Measurements from ENCODE around the gene DAP. TPM values are rescaled to one million over a fixed set of nuclear protein-coding genes. Genes with fewer than 3 reads are reported as not detected.
"Not testable (repeated sequence)": the region's sequence is repeated elsewhere in the genome, so short reads cannot be mapped to it uniquely, and the experiment has no call there.

The DAP gene
- total RNA-seq, 1 donor from 2014 or later = 178 TPM

GRCh38 chr5:10654566-10654965 lies 106.5 kb downstream of the DAP start:
- DNase-seq (ENCODE audit: low spot score) = no peak

DNA sequence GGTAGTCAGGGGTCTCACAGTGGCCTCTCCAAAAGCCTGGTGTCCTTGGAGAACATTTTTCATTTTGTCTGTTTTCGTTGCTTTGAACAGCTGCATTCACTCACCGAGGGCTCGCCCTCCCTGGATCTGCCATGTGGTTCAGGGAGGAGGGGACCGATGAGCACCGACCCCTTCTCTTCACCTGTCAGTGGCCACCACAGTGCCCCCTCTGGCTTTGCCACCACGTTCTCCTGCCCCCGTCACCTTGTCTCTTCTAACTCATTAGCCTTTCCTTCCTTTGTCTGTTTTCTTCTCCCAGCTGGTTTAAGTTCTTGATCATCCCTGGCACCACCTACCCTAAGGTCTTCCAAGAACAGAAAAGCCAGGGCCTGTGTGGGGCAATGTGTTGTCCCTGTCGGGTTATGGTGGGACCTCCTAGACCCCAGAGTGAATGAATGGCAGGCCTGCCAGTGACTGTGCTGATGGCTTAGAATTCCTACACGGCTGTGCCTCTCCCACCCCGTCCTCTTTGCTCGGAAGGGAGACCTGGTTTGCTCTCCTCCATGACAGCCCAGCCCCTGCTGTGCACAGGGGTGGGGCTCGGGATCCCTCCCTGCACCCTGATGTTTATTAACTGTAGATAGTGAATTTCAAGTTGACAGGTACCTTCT lies 107.2 kb downstream of the DAP start:
- DNase-seq (ENCODE audit: low spot score) = no peak

GRCh38 chr5:10653043-10653442 lies 108.0 kb downstream of the DAP start:
- DNase-seq (ENCODE audit: low spot score) = peak; percentile 41

DNA sequence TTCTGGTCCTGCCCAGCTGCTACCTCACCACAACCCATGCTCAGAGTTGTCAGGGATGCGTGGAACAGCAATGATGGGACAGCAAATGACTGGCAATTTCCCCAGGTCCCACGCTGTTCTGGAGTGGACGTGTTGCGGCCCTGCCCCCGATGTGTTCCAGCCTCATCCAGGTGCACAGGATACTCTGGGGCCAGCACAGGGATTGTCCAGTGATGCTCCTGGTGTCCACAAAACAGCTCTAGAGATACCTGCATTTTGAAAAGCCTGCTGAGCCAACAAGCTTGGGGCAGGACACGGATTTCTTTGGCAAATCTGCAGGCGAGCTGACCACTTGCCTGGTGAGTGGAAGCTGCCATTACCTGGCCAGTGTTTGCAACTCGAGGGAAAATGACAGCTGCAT lies 108.4 kb downstream of the DAP start:
- DNase-seq (ENCODE audit: low spot score) = no peak

GRCh38 chr5:10652151-10652550 lies 108.9 kb downstream of the DAP start:
- no peak for DNase-seq (ENCODE audit: low spot score)

DNA sequence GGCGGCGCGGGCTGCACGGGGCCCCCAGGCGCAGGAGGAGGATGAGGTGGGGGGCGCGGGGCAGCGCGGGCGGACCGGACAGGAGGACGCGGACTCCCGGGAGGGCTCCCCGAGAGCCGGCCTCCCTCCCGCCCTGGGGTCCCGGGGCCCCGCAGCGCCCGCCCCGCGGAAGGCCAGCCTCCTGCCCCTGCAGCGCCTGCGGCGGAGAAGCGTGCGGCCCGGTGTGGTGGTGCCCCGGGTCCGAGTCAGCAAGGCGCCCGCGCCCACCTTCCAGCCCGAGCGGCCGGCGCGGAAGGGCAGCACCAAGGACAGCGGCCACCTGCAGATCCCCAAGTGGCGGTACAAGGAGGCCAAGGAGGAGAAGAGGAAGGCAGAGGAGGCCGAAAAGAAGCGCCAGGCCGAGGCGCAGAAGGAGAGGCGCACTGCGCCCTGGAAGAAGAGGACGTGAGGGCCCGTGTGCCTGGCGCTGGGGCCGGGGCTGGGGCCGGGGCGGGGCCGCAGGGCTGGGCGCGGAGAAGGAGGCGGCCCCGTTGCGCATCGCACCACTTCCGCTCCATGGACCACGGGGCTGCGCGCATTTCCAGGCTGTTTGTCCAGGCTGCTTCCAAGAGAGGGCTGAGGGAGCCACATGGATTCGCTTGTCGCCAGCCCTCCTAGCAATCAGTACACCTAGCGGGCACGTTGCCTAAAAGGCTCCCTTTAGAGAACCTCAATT lies 111.2 kb downstream of the DAP start:
- DNase-seq (ENCODE audit: low spot score) = no peak

DNA sequence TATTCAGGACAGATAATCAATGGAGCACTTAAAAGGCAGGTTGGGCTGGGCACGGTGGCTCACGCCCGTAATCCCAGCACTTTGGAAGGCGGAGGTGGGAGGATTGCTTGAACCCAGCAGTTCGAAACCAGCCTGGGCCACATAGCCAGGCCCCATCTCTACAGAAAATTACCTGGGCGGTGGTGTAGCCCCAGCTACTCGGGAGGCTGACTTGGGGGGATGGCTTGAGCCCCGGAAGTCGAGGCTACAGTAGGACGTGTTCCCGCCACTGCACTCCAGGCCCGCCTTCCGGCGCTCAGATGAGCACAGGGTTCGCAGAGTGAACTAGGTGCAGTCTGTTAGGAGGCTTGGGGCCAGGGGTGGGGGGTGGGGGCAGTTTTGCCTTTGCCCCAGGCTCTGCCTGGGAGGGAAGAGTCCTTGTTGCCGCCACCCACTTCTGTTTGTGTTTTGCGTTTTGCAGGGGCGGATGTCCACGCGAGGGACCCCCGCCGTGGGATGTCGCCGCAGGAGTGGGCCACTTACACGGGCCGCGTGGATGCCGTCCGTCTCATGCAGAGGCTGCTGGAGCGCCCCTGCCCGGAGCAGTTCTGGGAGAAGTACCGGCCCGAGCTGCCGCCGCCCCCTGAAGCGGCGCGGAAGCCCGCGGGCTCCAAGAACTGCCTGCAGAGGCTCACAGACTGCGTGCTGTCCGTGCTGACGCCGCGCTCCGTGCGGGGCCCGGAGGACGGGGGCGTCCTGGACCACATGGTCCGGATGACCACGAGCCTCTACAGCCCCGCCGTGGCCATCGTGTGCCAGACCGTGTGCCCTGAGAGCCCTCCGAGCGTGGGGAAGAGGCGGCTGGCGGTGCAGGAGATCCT lies 112.0 kb downstream of the DAP start:
- no peak for DNase-seq (ENCODE audit: low spot score)

DNA sequence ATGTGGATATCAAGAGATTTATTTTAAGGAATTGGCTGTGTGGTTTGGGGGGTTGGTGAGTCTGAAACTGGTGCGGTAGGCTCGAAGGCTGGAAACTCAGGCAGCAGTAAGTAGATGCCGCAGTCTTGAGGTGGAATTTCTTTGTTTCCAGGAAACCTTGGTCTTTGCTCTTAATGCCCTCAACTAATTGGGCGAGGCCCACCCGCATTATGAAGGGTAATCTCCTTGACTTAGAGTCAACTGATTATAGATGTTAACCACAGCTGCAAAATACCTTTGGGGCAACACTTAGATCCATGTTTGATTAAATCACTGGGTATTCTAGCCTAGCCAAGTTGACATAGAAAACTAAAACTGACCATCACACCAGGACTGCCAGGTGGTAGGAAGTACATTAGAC lies 113.4 kb downstream of the DAP start:
- no peak for DNase-seq (ENCODE audit: low spot score)

DNA sequence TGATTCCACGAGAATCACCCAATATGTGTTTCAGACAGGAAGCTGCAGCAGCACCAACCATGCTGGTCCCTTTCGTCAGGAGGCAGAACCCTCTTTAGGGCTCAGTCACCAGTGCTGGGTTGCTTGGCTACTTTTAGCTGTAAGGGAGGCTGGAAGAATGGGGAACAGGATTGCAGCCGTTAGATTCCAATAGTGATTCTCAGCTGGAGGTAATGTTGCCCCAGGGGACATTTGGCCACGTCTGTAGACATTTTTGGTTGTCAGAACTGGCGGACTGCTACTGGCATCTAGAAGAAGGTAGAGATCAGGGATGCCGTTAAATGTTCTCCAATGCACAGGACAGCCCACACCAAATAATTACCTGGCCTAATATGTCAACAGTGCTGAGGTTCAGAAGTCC lies 115.4 kb downstream of the DAP start:
- DNase-seq (ENCODE audit: low spot score) = no peak

DNA sequence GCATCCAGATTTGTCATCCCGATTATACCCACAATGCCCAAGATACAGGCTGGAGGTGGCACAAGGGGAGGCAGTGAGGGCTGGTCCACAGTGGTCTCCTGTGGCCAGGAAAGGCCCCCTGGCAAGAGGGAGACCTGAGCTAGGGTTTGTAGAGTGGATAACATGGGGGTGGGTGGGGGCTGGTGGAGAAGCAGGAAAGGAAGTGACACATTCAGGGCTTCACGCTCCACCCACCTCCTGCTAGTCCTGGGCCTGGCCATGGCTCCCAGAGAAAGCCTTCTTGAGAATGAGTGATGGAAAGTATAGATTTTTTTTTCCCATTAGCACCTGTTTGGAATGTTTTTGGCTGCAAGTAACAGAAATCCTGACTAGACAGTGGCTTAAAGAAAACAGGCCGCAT lies 115.9 kb downstream of the DAP start:
- DNase-seq (ENCODE audit: low spot score) = no peak

- no peak for DNase-seq (ENCODE audit: low spot score)
Measured at GRCh38 chr5:10644192-10644591, 116.8 kb downstream of the DAP start.

DNA sequence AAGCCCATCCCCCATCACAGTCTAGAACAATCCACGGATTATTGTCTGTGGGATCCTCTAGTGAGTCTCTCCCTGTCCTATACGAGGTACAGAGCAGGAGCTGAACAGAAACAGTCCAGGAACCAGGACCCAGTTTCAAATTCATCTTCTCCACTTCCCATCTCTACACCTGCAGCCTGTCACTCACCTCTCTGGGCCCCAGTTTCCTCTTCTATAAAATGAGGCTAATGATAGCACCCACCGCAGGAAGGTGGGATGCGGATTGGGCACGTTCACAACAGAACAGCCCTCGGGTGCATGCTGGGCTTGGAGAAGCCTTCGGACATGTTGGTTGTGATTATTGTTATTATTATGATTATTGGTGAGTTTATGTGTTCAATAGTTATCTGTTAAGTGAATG lies 118.7 kb downstream of the DAP start:
- DNase-seq (ENCODE audit: low spot score) = no peak

DNA sequence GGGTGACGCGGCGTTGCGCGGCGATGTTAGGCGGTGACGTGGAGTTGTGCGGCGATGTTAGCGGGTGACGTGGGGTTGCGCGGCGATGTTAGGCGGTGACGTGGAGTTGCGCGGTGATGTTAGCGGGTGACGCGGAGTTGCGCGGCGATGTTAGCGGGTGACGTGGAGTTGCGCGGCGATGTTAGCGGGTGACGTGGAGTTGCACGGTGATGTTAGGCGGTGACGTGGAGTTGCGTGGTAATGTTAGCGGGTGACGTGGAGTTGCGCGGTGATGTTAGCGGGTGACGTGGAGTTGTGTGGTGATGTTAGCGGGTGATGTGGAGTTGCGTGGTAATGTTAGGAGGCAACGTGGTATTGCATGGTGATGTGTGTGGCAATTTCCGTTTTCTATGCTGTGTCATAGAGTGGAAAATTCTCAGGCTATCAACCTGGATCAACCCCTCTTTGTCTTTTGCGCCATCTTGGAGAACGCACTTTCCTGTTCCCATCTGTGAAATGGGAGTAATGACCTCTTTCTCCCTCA lies 121.1 kb downstream of the DAP start:
- no peak for DNase-seq (ENCODE audit: low spot score)

- DNase-seq (ENCODE audit: low spot score) = not testable (repeated sequence)
Measured at GRCh38 chr5:10638723-10639122, 122.3 kb downstream of the DAP start.

- DNase-seq (ENCODE audit: low spot score) = no peak
Measured at GRCh38 chr5:10637944-10638343, 123.1 kb downstream of the DAP start.

DNA sequence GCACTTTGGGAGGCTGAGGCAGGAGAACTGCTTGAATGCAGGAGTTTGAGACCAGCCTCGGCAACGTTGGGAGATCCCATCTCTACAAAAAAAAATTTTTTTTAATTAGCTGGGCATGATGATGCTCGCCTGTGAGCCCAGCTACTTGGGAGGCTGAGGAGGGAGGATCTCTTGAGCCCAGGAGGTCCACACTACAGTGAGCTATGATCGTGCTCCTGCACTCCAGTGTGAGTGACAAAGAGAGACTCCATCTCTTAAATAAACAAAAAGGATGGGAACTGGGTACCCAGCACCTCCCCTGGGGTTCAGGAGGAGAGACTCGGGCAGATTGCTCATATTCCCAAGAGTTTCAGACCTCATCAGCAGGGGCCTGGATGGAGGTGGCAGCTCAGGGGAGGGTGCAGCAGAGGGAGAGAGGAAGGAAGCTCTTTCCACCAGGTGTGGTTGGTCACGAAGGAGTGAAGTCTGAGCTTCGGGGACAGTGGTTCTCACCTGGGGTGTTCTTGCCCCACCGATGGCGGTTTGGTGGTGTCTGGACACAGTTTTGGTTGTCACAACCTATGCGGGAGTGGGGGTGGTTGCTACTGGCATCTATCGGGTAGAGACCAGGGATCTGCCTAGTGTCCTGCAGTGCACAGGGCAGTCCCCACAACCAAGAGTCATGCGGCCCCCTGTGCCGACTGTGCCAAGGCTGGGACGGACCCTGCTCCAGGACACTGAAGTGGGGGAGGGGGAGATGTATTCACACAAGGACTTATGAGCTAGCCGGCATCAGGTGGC lies 124.5 kb downstream of the DAP start:
- no peak for DNase-seq (ENCODE audit: low spot score)

GRCh38 chr5:10635867-10636350 lies 125.1 kb downstream of the DAP start:
- DNase-seq (ENCODE audit: low spot score) = no peak

DNA sequence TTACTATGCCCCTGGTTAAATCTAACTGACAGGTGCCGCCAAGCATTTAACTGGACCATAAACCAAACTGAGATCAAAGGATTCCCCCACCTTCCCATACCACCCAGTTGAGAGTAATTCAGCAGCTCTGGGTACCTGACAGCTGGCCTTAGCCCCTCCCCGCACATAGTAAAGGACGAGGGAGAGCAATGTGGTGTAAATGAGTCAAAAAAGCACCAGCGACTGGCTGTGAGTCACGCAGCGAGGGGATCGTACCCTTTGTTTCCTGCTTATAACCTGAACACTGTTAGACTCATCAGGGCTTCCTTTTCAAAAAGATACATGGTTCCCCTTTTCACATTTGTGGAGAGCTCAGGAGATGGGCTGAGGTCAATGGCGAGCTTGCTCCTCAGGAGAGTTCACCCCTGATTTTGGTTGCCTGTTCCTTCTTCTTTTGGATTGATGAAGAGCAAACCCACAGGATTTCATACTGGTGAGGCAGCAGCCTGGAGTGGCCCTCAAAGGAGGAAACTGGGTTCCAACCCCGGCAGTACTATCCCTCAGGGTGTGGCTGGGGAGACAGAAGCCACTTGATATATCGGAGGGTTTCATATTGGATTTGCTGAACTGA lies 125.7 kb downstream of the DAP start:
- no peak for DNase-seq (ENCODE audit: low spot score)

GRCh38 chr5:10634562-10634961 lies 126.5 kb downstream of the DAP start:
- no peak for DNase-seq (ENCODE audit: low spot score)

- no peak for DNase-seq (ENCODE audit: low spot score)
Measured at GRCh38 chr5:10634050-10634449, 127.0 kb downstream of the DAP start.

Measured in mucosa of gallbladder (tissue), 1 donor.